Effector CD8-positive, alpha-beta T cell (primary cell): ENCODE measurements around the gene GNG14.
"Not testable (repeated sequence)": the region's sequence is repeated elsewhere in the genome, so short reads cannot be mapped to it uniquely, and the experiment has no call there.

Experiments
- DNase-seq: peaks from one replicate; lab custom pipeline; 2025; lab: John Stamatoyannopoulos, UW
- total RNA-seq, 4 experiments: gene quantifications; one replicate each; lab custom pipeline; 2026; lab: John Stamatoyannopoulos, UW

Gene GNG14
- 0 to 0.10 (median 0) reads per million in 4 experiments for total RNA-seq

GRCh38 chr19:12687496-12688196 lies at the start of gene GNG14:
TSS of gene GNG14 (plus strand) at chr19:12687998. CDS start at chr19:12688049, 51 bp downstream.
- DNase-seq = no peak

- no peak for DNase-seq
These were observed 49.1 kb upstream of the GNG14 start for GRCh38 chr19:12638611-12639182.

- peak; percentile 71 for DNase-seq
These were observed 47.7 kb upstream of the GNG14 start for GRCh38 chr19:12639901-12640613.

- DNase-seq = no peak
These were observed 46.3 kb upstream of the GNG14 start for GRCh38 chr19:12641456-12641855.

- DNase-seq = no peak
These were observed 45.3 kb upstream of the GNG14 start for GRCh38 chr19:12642506-12642905.

- not testable (repeated sequence) for DNase-seq
These were observed 44.1 kb upstream of the GNG14 start for GRCh38 chr19:12643716-12644115.

GRCh38 chr19:12646551-12646950 lies 41.2 kb upstream of the GNG14 start:
- DNase-seq = no peak

GRCh38 chr19:12647047-12647446 lies 40.8 kb upstream of the GNG14 start:
- no peak for DNase-seq

GRCh38 chr19:12647490-12648071 lies 40.2 kb upstream of the GNG14 start:
- peak; percentile 28 for DNase-seq

- no peak for DNase-seq
These were observed 39.7 kb upstream of the GNG14 start for GRCh38 chr19:12648088-12648487.

GRCh38 chr19:12649941-12650340 lies 37.9 kb upstream of the GNG14 start:
- DNase-seq = no peak

- DNase-seq = no peak
These were observed 35.6 kb upstream of the GNG14 start for GRCh38 chr19:12652219-12652618.

GRCh38 chr19:12655546-12655945 lies 32.3 kb upstream of the GNG14 start:
- DNase-seq = no peak

GRCh38 chr19:12656899-12657571 lies 30.8 kb upstream of the GNG14 start:
- no peak for DNase-seq

GRCh38 chr19:12657966-12658365 lies 29.8 kb upstream of the GNG14 start:
- no peak for DNase-seq

- DNase-seq = no peak
These were observed 26.8 kb upstream of the GNG14 start for GRCh38 chr19:12660980-12661379.

- no peak for DNase-seq
These were observed 23.2 kb upstream of the GNG14 start for GRCh38 chr19:12664406-12665280.

- peak; percentile 14 for DNase-seq
These were observed 22.6 kb upstream of the GNG14 start for GRCh38 chr19:12665281-12665573.

GRCh38 chr19:12665671-12666264 lies 22.0 kb upstream of the GNG14 start:
- no peak for DNase-seq

- peak; percentile 75 for DNase-seq
These were observed 21.3 kb upstream of the GNG14 start, which contains the start of the genes MAN2B1 and WDR83 for GRCh38 chr19:12666265-12667048. TSS of gene MAN2B1 (minus strand) at chr19:12666742. CDS start at chr19:12666701, 41 bp downstream. TSS of gene WDR83 (plus strand) at chr19:12666807. CDS start at chr19:12669791, 2,984 bp downstream.
